Loucy (cell line): ENCODE data around the gene FDPS.

ENCODE experiments used
- CTCF ChIP-seq: fragments of 200-600 bp; sonication (generic); conservative IDR thresholded peaks from 2 replicates; pipeline ENCODE4 v1.5.1; 2014; ENCODE audit warnings: mild to moderate bottlenecking, antibody characterized with exemption, low read length
- EZH2phosphoT487 ChIP-seq: fragments of 200-600 bp; IDR thresholded peaks from 2 replicates; pipeline ENCODE4 v1.6.1; 2018; ENCODE audit warnings: antibody characterized with exemption, mild to moderate bottlenecking, moderate library complexity, borderline replicate concordance

- TF ChIP-seq CTCF, result no peak
- no peak for TF ChIP-seq EZH2phosphoT487
These were observed 44.0 kb downstream of the FDPS start for GRCh38 chr1:155352631-155353030.
